Left cardiac atrium (tissue), 4 donors: Measurements from ENCODE around the gene ATXN10. TPM values are rescaled to one million over a fixed set of nuclear protein-coding genes. Genes with fewer than 3 reads are reported as not detected.
"Not testable (repeated sequence)": the region's sequence is repeated elsewhere in the genome, so short reads cannot be mapped to it uniquely, and the experiment has no call there.

Source experiments
- ATAC-seq, 2 donors: fragments of 200-7000 bp; cut with Tn5 transposase; one replicate each; pipeline ENCODE4 v1.9.1; 2020; ENCODE audit warnings: mild to moderate bottlenecking in 2 of 2, moderate library complexity in 2 of 2
- DNase-seq: peaks from one replicate; pipeline ENCODE4 v3.0.0-alpha.2; 2020
- intact Hi-C, 2 donors: fragments of 100-400 bp; cut with DNase I; formaldehyde crosslinking; loops; one replicate each; pipeline versions ENCODE4 v1.14.1 to v1.15.1; 2022 to 2023
- total RNA-seq, 2 donors: library from RNA; stranded (reverse); fragmentation: NEBNext Ultra II Directional; extraction: Animal tissue kit (Norgen Biotek cat#: 25700); gene quantifications; one replicate each; pipeline ENCODE4 v1.2.1, GENCODE V29; 2021
- donor health status: DM: no; HTN: yes; CAD: no.
- donor health status: DM: no; HTN: yes; CAD: no; lungs with severe emphysema.
- donor health status: DM: yes; HTN: yes; CAD: no.
- donor health status: Dilated cardiomyopathy.

Gene ATXN10
- total RNA-seq, 2 donors from 2014 or later: 129 to 143 TPM

DNA sequence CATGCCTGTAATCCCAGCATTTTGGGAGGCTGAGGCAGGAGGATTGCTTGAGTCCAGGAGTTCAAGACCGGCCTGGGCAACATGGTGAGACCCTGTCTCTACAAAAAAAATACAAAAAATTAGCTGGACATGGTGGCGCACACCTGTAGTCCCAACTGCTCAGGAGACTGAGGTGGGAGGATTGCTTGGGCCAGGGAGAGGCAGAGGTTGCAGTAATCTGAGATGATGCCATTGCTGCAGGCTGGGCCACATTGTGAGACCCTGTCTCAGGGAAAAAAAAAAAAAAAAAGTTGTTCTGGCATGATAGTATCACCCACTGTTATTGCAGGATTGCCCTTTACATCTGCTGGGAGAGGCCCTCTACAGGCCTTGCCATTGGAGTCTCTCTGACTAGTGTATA is 18.4 kb downstream of the ATXN10 start:
- intact Hi-C loops: no loop called here
- ATAC-seq: no peak
- no peak for DNase-seq

DNA sequence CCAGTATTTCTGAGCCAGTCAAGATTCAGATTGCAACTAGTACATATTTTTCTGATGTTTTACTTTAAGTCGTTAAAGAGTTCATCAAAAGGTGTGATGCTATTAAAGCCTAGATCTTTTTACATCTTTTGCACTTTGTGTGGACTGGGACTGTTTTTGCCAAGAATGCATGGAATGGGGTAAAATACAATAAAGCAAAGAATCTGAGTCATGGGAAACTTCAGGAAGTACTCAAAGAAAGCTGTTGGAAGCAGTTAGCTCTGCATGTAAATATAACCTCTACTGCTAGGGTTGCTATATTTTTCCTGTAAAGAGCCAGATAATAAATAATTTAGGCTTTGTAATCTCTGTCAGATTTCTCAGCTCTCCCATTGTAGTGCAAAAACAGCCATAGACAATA is 20.9 kb downstream of the ATXN10 start:
- ATAC-seq: no peak
- intact Hi-C loops: no loop called here
- DNase-seq: no peak

DNA sequence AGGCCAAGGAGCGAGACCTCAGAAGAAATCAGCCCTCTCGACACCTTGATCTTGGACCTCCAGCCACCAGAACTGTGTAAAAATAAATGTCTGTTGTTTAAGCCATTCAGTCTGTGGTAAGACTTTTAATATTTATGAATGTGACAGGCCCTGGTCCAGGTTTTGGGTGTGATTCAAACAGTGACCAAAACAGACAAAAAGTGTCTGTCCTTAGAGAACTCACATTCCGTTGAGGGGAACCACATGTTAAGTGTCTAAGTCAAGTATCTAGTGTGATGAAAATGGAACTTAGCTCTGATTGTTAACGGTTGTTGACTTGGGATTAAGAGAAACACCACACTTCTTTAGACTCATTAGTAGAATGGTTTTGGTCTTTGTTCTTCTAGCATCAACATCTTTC is 22.2 kb downstream of the ATXN10 start:
- DNase-seq (no peak), ATAC-seq (no peak)
- intact Hi-C loops: no loop called here

DNA sequence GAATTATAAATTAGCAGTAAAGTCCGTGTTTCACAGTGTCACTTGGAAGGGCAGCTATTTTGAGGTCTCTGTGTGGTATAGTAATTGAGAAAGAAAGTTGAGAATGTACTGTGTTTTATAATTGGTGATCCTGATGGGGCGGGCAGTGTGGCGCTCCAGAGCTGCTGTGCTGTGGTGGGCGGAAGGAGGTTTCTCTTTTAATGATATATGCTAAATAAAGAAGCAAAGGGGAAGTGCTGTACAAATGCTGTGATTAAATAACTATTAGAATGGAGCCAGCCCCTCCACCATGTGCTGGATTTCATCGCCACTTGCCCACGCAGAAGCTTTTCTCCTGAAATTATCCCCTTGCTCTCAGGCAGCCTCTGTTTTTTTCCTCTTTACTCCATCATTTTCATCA is 24.6 kb downstream of the ATXN10 start:
- DNase-seq (no peak), ATAC-seq (no peak)
- intact Hi-C loops: no loop called here

DNA sequence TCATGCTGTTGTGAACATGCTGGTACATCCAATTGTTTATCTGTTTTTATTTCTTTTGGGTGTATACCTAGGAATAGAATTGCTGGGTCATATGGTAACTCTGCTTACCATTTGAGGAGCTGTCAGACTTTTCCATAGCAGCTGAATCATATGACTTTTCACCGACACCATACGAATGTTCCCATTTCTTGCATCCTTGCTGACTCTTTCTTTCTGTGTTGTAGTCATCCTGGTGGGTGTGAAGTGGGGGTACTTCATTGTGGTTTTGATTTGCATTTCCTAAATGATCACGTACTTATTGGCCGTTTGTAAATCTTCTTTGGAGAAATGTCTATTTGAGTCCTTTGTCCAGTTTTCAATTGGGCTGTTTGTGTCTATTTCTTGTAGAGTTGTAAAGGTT is 26.5 kb downstream of the ATXN10 start:
- DNase-seq (no peak), ATAC-seq (no peak)
- intact Hi-C loops: no loop called here

DNA sequence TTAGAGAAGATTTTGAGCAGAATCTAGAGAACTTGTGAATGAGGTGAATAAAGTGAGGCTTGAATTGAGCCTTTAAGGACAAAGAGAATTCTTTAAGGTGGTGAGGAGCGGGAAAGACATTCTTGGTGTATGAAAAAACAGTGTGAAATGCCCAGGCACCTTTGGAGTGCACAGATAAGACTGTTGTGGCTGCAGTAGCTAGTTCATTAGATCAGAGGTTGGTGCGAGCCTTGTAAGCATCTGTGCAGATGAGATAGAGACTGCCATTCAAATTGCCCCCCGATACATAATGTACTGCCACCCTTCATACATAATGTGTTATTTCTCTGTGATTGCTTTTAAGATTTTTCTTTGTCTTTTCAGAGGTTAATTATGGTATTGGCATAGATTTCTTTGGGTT is 31.3 kb downstream of the ATXN10 start:
- intact Hi-C loops: no loop called here
- ATAC-seq: no peak

DNA sequence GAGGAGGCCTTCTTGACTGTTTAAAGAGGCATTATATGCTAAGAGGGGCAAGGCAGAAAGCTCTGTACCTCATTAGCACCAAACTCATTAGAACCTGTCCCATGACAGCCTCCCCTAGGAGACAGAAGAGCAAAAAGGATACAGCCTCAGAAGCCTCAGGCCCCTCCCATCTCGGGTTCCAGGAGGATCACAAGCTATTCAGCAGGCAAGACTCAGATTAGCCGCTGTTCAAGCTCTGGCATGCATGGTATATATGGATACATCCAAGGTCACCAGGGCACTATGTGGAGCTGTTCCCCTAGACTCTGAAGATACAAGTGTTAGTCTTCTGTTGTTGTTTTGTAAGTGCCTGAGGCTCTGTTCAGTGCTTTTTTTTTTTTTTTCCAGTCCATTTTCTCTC is 32.1 kb downstream of the ATXN10 start:
- ATAC-seq (no peak), DNase-seq (no peak)
- intact Hi-C loops: no loop called here

More for the DNA sequence above, 31.3 kb downstream of the ATXN10 start:
- no peak for DNase-seq

DNA sequence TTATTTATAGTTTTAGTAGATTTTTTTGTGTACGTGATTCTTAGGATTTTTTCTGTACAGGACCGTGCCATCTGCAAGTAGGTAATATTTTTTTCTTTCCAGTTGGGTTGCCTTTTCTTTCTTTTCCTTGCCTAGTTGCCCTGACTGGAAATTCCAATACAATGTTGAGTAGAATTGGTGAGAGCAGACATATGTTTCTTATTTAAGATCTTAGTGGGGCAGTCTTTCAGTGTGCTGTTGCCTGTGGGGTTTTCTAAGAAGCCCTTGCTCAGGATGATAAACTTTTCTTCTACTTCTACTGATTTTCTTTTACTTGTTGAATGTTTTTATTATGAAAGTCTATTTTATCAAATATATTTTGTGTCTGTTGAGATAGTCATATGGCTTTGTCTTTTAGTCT is 33.0 kb downstream of the ATXN10 start:
- no peak for ATAC-seq
- no peak for DNase-seq
- intact Hi-C loops: no loop called here

DNA sequence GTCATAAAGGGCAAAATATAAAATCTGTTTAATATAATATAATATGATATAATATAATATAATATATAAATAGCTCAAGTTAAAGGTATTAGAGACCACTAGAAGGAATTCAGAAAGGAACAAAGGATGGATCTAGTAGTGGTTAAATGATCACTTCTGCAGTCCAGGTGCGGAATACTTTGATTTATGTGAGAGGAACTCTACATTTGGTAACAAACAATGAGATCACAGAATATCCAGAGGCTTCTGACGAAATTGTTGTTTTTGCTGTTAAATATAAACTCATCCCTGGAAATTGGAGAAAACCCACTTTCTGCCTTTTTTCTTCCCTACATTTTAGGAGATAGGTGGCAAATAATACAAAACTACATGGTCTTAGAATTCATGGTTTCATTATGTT is 36.0 kb downstream of the ATXN10 start:
- intact Hi-C loops: no loop called here
- no peak for ATAC-seq
- DNase-seq: no peak

DNA sequence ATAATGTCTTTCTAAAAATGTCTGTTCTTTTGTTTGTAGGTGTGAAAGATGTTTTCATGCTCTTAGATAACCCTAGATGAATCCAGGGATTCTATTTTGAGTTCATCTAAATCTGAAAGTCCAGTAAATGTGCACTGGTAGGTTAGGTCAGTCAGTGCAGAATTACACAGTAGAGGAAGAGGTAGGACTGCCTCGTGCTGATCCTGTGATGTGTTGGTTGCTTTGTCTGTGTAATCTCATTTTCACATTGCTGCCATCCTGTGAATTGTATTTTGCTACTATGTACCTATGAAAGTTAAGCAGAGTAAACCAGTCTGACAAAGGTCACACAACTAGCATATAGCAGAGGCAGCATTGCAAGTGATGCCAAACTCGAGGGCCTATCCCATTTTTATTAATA is 36.5 kb downstream of the ATXN10 start:
- DNase-seq: no peak
- intact Hi-C loops: no loop called here
- ATAC-seq: no peak

DNA sequence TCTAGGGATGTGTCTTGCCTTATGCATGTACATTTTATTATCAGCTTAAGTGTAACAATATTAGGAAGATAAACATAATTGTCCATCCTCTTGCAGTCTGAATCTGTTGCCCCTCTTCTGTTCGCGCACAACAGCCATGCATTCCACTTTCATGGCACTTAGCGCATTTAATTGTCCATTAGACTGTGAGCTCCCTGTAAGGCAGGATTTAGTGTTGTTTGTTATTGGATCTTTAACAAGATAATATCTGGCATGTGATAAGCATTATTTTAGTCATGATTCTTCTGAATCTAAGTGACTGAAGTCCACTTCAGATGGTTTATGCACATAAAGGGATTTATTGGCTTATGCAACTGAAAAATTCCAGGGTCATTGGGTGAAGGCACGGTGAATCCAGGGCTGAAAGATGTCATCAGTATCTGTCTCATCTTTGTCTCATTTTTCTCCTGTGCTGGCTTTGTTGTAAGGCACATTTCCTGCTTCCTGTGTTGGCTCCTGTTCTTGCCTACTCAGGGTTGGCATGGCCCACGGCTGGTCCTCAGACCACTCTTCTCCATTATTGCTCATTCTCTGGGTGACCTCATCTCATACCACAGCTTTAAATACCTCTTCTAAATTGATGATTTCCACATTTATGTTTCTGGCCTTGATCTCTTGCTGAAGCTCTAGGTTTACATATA is 37.6 kb downstream of the ATXN10 start:
- no peak for DNase-seq
- intact Hi-C loops: no loop called here
- peak in 1 of 2 donors; percentile 75 for ATAC-seq

DNA sequence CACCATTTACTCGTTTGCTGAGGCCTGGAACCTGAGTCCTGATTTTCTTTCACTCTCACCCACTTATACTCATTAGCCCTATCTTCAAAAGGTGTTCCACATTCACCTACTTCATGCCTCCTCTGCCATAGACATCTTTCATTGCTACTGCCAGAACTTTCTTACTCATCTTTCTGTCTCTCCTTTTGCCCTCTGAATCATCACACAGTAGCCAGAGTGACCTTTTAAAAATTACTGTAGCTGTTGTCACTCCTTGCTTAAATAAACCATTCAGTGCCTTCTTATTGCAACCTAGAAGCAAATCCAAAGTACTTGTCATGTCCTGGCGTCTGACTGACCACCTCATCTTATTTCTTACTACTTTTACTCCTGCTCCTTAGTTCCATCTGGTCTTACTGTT is 38.2 kb downstream of the ATXN10 start:
- ATAC-seq (peak in 1 of 2 donors; percentile 89), DNase-seq (no peak)
- intact Hi-C loops: no loop called here

DNA sequence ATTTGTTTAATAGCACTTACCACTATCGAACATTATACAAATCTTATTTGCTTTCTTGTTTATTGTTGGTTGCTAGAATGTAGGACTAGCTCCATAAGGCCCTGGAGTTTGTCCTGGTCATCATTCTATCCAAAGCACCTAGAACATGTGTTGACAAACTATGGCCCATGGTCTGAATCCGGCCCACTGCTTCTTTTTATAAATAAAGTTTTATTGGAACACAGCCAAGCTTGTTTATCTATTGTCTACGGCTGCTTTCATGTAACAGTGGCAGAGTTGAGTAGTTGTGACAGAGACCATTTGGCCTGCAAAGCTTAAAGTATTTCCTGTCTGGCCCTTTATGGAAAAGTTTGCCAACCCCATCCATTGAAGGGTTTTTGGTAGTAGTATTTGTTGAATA is 38.8 kb downstream of the ATXN10 start:
- ATAC-seq (no peak), DNase-seq (no peak)
- intact Hi-C loops: no loop called here

DNA sequence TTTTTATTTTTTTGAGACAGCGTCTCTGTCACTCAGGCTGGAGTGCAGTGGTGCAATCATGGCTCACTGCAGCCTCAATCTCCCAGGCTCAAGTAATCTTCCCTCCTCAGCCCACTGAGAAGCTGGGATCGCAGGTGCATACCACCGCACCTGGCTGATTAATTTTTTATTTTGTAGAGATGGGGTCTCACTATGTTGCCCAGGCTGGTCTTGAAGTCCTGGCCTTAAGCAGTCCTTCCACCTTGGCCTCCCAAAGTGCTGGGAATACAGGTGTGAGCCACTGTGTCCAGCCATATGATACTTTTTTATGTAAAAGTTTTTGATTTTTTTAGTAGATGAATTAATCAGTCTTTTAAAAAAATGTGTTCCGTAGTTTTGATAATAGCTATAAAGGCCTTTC is 42.8 kb downstream of the ATXN10 start:
- intact Hi-C loops, ATAC-seq, DNase-seq: not testable (repeated sequence)

DNA sequence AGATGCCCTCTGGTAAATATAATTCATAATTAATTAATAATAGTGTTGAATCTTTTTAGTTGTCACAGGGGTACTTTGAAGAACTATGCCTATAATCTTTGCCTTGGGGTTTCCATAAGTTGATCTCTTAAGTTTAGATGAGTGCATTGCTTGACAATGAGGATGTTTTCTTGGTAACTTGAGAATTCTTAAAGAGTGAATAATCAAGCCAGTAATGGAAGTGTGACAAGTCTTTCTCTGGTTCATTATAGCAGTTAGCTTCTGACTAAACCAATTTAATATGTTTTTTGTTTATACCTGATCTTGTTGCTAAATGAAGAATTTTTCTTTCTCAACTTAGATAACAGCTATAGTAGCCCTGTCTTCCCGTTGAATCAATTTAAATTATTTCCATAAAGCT is 46.2 kb downstream of the ATXN10 start:
- intact Hi-C loops: no loop called here
- ATAC-seq: no peak
- DNase-seq: no peak

DNA sequence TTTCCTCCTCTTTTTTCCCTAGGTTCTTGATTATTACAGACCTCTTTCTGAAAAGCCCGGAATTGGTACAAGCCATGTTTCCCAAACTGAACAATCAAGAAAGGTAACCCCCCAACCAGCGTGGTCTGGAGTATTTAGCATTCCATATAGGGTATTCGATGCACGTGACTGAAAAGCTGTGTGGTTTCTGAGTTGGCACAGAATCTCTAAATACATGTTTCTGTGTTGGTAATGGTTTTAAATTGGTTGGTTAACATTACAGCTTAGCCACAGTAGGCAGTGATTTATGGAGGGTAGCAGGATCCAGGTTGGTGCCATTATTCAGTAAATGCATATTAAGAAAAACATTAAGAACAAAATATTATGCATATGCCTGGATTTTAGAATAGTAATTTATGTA is 46.8 kb downstream of the ATXN10 start:
- intact Hi-C loops: no loop called here
- ATAC-seq (no peak), DNase-seq (no peak)

DNA sequence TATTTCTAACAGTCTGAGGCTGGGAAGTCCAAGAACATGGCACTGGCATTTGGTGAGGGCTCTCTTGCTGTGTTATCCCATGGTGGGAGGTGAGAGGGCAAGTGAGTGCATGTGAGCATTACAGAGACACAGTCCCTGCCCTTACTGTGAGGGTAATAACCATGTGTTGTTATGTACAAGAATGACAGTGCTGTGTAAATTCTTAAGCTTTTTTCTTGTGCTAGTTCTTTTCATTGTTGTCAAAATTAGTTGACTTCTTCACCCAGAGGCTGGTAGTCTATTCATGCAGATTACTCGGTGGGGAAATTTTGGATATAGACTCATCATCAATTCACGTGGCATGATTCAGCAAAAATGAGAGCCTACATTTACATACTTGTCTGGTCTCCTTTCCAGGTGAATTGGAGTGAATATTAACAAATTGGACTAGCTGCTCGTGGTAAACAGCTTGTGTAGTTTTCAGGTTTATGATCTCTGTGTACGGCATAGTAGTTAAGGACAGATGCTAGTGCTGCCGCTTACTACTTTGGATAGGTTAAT is 49.3 kb downstream of the ATXN10 start:
- intact Hi-C loops: no loop called here
- ATAC-seq (no peak), DNase-seq (no peak)

DNA sequence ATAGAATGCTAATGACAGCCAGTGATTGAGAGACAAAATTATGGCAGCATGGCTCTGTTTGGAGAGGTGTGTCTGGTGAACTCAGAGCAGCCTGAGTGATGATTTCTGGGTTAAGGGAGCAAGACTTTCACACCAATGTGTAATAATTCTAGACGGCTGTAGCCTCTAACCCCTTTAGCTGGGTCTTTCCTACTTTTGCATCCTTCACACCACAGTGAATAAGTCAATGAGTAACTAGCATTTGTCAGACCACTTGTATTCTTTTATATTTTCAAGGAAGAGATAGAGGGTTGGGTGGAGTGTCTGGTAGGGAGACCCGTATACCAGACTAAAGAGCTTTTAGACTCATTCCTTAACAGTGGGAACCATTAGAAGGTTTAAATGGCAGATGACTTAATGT is 50.4 kb downstream of the ATXN10 start:
- intact Hi-C loops: no loop called here
- ATAC-seq (no peak), DNase-seq (no peak)

DNA sequence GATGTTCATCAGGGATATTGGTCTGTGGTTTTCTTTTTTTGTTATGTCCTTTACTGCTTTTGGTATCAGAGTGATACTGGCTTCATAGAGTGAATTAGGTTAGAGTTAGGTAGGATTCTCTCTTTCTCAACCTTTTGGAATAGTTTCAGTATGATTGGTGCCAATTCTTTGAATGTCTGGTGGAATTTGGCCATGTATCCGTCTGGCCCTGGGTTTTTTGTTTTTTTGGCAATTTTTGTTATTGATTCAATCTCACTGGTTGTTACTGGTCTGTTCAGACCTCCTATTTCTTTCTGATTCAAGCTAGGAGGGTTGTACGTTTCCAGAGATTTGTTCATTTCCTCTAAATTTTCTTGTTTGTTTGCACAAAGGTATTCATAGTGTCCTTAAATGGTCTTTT is 54.4 kb downstream of the ATXN10 start:
- intact Hi-C loops: no loop called here
- DNase-seq (no peak), ATAC-seq (peak in 1 of 2 donors; percentile 22)

DNA sequence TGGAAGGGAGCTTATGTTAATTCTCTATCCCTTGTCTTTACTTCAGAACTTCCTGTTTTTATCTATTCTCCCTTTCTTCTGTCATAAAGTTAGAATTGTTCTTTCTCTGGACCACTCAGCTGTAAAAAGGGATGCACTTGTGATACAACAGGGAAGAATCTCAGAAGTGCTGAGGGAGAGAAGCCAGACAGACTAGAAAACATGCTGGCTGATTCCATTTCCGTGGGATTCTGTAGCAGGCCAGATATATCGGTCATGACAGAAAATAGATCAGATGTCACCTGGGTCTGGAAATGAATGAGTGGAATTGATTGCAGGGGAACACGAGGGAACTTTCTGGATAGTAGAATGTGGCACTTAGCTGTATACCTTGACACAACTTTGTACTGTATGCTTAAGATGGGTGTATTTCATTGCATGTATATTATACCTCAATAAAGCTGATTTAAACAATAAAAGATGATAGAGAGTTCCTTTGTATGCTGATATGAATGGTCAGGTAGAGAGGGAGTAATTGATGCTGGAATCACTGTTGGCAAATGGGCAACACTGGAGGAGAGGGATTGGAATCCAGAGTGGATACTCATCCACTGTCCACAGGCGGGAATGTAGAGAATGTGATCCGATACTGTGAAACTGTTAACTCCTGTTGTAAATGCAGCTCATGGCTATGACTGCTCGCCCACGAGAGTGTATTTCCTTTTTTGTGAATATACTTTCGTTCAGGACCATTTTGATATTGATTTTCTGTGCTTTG is 59.6 kb downstream of the ATXN10 start:
- DNase-seq (no peak), ATAC-seq (peak in 1 of 2 donors; percentile 59)
- intact Hi-C loops: no loop called here
